Measurements from ENCODE around the gene ZBTB42.

ZBTB42 gene

DNA sequence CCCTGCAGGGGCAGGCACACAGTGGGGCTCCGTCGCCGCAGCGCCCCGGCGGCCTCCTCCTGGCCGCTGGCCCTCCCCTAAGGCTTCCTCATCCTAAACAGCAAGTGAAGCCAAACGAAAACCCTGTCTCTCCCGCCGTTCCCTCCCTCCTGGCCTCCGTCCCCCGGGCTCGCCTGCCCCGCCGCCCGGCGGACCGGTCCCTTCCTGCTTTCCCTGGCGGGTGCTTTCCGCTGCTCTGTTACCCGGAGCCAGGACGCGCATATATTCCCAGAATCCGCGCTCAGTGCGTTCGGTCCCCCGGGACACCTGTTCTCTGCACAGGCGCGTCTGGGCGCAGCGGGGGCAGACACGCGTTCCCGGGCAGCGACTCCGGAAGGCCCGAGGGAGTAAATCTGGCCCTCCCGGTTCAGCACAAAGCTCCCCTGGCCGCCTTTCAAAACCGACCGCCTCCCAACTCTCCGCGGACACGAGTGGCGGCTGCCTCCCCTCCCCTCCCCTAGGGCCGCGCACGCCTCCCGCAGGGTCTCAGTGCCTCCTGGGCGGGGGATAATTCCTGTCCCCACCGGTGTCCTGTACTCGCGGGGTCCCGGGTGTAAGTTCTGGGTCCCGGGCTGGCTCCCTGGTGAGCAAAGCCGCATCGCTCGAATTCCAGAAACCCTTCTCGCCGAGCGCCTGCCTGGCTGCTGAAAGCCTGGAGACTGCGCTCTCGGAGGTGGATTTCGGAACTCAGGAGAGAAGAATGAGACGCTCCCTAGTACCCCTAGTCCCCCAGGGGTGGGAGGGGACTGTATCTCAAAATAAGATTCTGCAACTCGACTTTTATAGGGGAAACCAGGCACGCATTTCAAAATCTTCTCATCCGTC, 42.8 kb downstream of the ZBTB42 start:
- DNase-seq (ENCODE audit: low read depth) = no peak

DNA sequence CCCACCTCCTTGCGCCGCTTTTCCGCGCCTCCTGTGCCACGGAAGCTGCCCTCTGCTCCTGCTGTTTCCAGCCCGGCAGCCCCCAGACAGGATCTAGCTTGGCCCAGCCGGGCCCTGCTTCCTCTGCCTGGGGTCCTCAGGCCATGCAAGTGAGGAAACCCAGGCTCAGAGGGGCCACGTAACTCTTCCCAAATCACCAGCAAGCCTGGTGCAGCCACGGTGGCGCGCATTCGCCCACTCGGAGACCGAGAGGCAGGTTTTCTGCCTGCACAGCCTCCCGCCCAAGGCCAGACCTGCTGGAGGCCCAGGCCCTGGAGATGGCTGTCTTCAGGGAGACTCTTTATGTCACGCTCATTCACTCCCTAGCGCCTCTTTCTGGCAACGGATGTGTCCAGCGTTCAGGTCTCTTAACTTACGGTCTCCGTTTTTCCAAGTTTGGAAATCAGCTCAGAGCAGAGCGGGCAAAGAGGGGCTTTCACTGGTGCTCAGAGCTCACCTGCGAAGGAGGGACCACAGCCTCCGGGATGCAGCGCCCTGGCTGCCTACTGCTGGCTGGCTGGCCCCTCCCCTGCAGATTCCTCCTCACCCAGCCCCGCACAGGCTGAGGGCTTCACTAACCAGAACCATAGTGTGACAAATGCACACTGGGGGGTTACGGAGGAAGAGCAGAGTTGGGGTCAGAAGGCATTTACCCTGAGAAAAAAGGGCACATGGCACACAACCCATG, 43.6 kb downstream of the ZBTB42 start:
- no peak for DNase-seq (ENCODE audit: low read depth)

DNA sequence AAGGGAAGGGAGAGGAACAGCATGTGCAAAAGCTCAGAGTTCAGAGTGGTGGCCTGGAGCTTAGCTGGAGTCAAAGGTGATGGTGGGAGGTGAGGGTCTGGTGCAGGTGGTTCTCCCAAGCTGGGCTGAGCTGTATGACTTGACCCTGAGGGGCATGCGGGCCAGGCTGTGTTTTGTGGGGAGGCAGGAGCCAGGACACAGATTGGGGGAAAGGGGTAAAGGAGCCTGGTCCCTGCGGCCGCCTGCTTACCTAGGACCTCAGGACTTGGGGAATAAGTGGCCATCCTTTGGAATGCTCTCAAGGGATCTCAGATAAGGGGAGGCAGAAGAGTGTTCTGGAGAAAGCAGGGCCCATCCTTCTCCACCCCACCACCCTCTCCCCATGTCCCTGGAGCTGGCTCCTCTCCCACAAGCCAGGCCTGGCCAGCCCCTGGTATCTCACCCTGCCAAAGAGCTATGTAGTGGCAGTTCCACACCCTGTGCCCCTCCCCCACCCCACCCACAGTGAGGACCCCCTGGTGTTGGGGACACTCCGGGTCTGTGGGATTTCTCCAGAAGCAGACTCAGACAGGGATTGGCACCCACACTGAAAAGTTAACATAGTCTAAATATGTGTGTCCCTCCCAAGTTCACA, 44.2 kb downstream of the ZBTB42 start:
- no peak for DNase-seq (ENCODE audit: low read depth)

DNA sequence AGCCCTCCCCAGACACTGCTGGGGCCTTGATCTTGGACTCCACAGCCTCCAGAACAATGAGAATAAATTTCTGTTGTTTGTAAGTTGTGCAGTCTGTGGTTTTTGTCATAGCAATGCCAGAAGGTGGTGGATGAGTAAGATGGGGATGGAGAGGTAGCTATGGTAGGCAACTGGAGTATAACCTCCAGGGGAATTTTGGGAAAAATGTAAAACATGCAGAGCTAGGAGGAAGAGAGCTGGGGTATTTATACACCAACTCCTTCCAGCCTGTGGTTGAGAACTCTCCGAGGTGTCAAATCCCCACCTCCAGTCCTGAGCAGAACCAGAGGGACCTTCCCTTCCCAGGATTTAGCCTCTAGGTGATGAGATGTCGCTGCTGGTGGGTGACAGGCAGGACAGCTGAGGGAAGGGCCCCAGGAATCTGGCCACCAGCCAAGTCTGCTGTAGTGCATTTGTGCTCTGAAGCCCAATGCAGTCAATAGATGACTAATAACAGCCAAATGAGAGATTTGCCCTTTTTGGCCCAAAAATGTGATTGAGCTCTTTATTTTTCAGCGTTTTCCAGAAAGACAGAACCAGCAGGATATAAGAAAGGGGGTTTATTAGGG, 45.0 kb downstream of the ZBTB42 start:
- no peak for DNase-seq (ENCODE audit: low read depth)

DNA sequence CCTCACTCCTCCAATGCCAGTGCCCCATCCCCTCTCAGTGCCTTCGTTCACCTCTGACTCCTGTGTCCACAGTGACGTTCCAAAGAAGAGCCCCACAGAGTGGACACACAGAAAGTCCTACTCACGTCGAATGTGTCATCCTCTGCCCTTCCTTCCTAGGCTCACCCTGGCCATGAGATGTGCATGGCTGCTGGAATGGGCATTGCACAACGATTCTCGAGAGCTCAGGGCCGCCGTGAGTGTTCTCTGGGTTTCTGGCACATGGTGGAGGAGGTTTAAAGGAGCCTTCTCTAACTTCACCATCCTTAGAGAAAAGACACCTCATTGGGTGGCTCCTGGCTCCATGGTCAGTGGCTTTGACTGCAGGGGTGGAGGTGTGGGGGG, 51.4 kb downstream of the ZBTB42 start:
- no peak for DNase-seq (ENCODE audit: low read depth)

All from stimulated activated CD8-positive, alpha-beta memory T cell treated with anti-CD3 and anti-CD28 coated beads, Interleukin-12 subunit alpha, Interleukin-12 subunit beta, amount 100 ng/mL, for 4 hours (primary cell).